GM18907 (cell line): ENCODE results near the gene MRPL44.
"Not testable (repeated sequence)": the region's sequence is repeated elsewhere in the genome, so short reads cannot be mapped to it uniquely, and the experiment has no call there.

ENCODE experiments used
- ATAC-seq: cut with Tn5 transposase; IDR thresholded peaks from one replicate; pipeline ENCODE4 v1.9.1; 2021; ENCODE audit warnings: mild to moderate bottlenecking, moderate library complexity; ENCODE audit not compliant: unreplicated experiment

Gene MRPL44

DNA sequence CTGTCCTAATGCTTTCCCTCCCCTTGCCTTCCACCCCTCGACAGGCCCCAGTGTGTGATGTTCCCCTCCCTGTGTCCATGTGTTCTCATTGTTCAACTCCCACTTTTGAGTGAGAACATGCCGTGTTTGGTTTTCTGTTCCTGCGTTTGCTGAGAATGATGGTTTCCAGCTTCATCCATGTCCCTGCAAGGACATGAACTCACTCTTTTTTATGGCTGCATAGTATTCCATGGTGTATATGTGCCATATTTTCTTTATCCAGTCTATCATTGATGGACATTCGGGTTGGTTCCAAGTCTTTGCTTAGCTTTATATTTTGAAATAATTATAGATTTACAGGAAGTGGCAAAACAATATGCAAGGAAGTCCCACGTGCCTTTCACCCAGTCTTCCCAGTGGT lies 43.4 kb downstream of the MRPL44 start:
- not testable (repeated sequence) for ATAC-seq

DNA sequence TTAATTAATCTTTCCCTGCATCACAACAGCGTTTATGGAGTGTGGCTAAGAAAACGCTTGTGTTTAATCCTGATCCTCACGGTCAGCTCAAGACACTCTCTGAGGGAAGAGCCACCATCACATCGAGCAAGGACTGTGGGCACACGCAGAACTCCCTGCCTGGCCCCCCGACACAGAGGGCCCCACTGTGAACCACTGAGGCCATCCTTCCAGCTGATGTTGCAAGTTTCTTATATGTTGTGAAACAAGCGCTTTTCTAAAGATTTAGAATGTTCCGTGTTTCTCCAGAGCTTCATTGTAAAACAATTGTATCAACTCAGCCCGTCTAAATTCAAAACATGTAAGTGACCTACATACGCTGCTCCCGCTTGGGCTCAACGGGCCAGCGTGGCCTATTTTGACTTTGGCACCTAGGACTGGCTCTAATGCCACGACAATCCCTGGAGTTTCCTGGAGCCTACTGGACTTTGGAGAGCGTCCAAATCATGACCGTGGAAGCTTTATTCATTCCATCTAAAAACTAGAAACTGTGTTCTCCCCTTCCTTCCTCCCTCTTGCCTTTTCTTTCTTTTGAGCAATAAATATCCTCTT lies 46.9 kb downstream of the MRPL44 start:
- ATAC-seq: no peak

DNA sequence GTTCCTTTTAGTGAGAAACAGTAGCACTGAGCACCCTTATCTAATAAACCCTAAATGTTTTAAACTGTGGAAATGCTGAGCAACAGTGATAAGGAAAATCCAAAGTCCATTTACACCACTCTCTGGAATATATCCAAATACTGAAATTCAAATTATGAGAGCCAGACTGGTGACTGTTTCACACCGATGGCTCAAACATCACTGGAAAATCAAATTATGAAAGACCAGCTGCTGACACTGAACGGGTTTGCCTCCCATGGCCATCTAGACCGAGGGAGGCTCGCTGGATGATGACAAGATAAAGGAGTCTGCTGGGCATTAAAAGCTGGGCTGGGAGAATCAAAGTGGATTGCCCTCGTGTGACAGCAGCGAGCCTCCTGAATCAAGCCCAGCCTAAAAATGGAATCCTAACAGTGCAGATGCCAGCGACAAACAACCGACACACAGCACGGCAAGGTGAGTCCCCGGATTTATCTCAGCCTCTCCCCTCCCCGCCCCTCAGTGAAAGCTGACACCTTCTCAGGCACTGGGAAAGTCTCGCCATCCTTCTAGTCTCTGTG lies 51.5 kb downstream of the MRPL44 start:
- no peak for ATAC-seq

DNA sequence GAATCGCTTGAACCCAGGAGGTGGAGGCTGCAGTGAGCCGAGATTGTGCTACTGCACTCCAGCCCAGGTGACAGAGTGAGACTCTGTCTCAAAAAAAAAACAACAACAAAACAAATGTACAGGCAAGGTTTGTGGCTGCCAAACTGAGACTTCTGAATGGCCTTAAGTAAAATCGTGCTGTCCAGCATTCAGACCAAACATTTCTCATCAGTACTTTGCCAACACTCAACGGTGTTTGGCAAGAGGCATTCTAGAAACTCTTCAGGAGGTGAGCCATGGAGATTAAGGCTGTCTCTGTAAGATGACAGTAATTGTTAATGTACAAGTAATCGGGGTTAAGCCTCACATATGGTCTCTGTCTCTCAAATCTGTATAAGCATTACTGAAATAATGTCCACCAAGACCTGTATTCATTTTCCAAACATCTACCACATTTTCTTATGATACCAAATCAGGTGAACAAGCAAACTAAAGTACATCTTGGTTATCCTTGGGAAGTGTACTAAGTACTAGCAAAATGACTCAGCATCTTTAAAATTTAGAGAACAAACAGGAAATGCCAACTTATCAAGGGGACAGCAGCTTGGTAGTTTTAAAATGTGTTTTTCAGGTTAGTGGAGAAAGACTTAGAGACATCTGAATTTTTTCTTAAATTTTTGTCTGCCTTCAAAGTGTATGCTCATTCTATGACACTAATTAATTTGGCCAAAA lies 52.5 kb downstream of the MRPL44 start:
- ATAC-seq: no peak

DNA sequence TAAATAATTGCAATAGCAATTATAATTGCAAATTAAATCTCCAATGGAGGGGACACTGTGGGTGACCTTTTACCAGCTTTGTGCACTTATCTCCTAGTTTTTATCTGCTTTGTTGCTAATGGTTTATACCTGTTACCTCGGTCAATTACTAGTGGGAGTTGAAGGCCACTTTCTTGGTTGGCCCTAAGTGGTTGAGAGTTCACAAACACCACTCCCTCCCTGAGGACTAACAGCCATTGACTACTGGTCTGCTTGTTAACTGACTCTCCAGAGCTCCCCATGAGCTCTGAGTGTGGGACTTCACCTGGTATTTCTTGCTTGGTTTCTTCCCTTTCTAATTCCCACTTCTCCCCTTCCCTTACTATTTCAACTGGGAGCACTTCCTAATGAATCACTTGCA lies 54.6 kb downstream of the MRPL44 start:
- ATAC-seq: no peak

DNA sequence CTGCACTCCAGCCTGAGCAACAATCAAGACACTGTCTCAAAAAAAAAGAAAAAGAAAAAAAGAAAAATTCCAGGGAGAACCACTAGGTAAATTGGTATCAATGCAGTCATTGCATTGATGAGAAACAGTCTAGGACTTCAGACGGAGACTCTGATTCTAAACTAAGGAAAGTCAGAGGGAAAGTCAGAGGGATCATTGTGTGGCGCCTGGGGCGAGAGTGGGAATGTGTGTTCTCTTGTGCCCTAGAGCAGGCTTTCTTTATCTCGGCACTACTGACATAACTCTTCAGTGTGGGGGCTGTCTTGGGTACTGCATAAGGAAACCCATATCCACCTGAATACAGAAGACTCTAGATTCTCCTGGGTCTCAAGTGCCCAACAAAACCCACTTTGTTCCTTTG lies 57.1 kb downstream of the MRPL44 start:
- no peak for ATAC-seq

DNA sequence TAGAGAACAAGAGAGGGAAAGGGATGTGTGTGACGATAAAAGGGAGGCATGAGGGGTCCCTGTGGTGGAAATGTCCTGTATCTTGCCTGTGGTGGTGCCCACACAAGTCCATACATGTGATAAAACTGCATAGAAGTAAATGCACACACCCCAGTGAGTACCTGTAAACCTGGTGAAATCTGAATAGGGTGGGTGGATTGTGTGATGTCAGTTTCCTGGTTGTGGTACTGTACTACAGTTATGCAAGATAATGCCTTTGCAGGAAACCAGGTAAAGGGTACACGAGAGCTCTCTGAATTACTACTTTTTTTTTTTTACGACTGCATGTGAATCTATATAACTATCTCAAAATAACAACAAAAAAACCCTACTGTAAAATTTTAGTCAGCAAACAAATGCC lies 59.7 kb downstream of the MRPL44 start:
- ATAC-seq: no peak
